Immature natural killer cell (primary cell): ENCODE data around the gene HDDC2. TPM values are rescaled to one million over a fixed set of nuclear protein-coding genes. Genes with fewer than 3 reads are reported as not detected.

ENCODE experiments used
- DNase-seq, 3 donors: peaks; one replicate each; pipeline ENCODE4 v3.0.0; 2022; ENCODE audit warnings: mixed read lengths in 1 of 3
- H3K27ac Mint-ChIP-seq, 6 donors: one replicate each; pipeline ENCODE4 v1.8.0; 2020; ENCODE audit warnings: mixed read lengths in 6 of 6, mild to moderate bottlenecking in 5 of 6, inconsistent platforms in 4 of 6, moderate library complexity in 3 of 6
- H3K27me3 Mint-ChIP-seq, 3 donors: one replicate each; pipeline ENCODE4 v1.8.0; 2020 to 2021; ENCODE audit warnings: low read depth in 3 of 3, mild to moderate bottlenecking in 3 of 3, mixed read lengths in 3 of 3, moderate library complexity in 3 of 3, inconsistent platforms in 1 of 3
- H3K36me3 Mint-ChIP-seq, 3 donors: one replicate each; pipeline ENCODE4 v1.8.0; 2020; ENCODE audit warnings: mixed read lengths in 3 of 3, inconsistent platforms in 2 of 3, mild to moderate bottlenecking in 2 of 3
- H3K4me1 Mint-ChIP-seq, 2 donors: one replicate each; pipeline ENCODE4 v1.8.0; 2020; ENCODE audit warnings: inconsistent platforms in 2 of 2, mild to moderate bottlenecking in 2 of 2, mixed read lengths in 2 of 2, moderate library complexity in 1 of 2
- H3K4me3 Mint-ChIP-seq, 5 donors: one replicate each; pipeline ENCODE4 v1.8.0; 2020; ENCODE audit warnings: mild to moderate bottlenecking in 5 of 5, mixed read lengths in 5 of 5, inconsistent platforms in 3 of 5, moderate library complexity in 3 of 5
- H3K9me3 Mint-ChIP-seq, 6 donors: one replicate each; pipeline ENCODE4 v1.8.0; 2020; ENCODE audit warnings: mild to moderate bottlenecking in 6 of 6, mixed read lengths in 6 of 6, inconsistent platforms in 4 of 6, moderate library complexity in 3 of 6
- polyA plus RNA-seq, 3 donors: library from polyadenylated mRNA; unstranded; fragments of 300-500 nt; fragmentation: Illumina TruSeq; gene quantifications; one replicate each; pipeline ENCODE4 v1.2.3, GENCODE V29; 2021

The HDDC2 gene
- polyA plus RNA-seq = 100 to 1,000 TPM; 175 to 238 (median 228) TPM

- Mint-ChIP-seq H3K36me3 (peaks cover 14 to 19% (median 17%) of the 10 kb centered on the region in 3 donors), H3K27me3 (peaks cover 0 to 8% (median 6%) of the 10 kb centered on the region in 3 donors), H3K4me1 (peaks cover 57 to 62% of the 10 kb centered on the region in 2 donors), H3K27ac (peak within 1 kb of the TSS; percentile 92 to 98 (median 96)), H3K9me3 (peaks cover 0 to 3% (median 0%) of the 10 kb centered on the region in 6 donors), H3K4me3 (peak within 1 kb of the TSS; percentile 92 to 97 (median 96))
- DNase-seq = peak; percentile 68 to 70 (median 68)
Measured at GRCh38 chr6:125301435-125302391, at the start of gene HDDC2. HDDC2 (minus strand) TSS chr6:125301967; CDS start chr6:125301932, 35 bp downstream.

- H3K27me3 Mint-ChIP-seq = peaks cover 0 to 2% (median 0%) of the 10 kb centered on the region in 3 donors
- H3K4me1 Mint-ChIP-seq = no peaks in the 10 kb centered on the region
- H3K4me3 Mint-ChIP-seq = no peak overlapping the region
- no peaks in the 10 kb centered on the region for H3K9me3 Mint-ChIP-seq
- no peak for DNase-seq
- H3K27ac Mint-ChIP-seq = no peak overlapping the region
- H3K36me3 Mint-ChIP-seq = no peaks in the 10 kb centered on the region
Measured at GRCh38 chr6:125346926-125347563, 45.3 kb upstream of the HDDC2 start.

- H3K27ac Mint-ChIP-seq = peak overlapping the region in 1 of 6 donors; percentile 25
- peak overlapping the region in 1 of 5 donors; percentile 18 for H3K4me3 Mint-ChIP-seq
- H3K27me3 Mint-ChIP-seq = peaks cover 0 to 2% (median under 1%) of the 10 kb centered on the region in 3 donors
- no peaks in the 10 kb centered on the region for H3K9me3 Mint-ChIP-seq
- no peaks in the 10 kb centered on the region for H3K4me1 Mint-ChIP-seq
- no peak for DNase-seq
- H3K36me3 Mint-ChIP-seq = no peaks in the 10 kb centered on the region
Measured at GRCh38 chr6:125346201-125346925, 44.6 kb upstream of the HDDC2 start.

GRCh38 chr6:125341460-125341859 lies 39.7 kb upstream of the HDDC2 start:
- H3K4me1 Mint-ChIP-seq = no peaks in the 10 kb centered on the region
- H3K27ac Mint-ChIP-seq = no peak overlapping the region
- H3K27me3 Mint-ChIP-seq = peaks cover 4 to 7% (median 7%) of the 10 kb centered on the region in 3 donors
- no peaks in the 10 kb centered on the region for H3K9me3 Mint-ChIP-seq
- H3K4me3 Mint-ChIP-seq = no peak overlapping the region
- DNase-seq = no peak
- H3K36me3 Mint-ChIP-seq = no peaks in the 10 kb centered on the region

GRCh38 chr6:125340991-125341390 lies 39.2 kb upstream of the HDDC2 start:
- H3K4me3 Mint-ChIP-seq = no peak overlapping the region
- no peaks in the 10 kb centered on the region for H3K9me3 Mint-ChIP-seq
- no peaks in the 10 kb centered on the region for H3K36me3 Mint-ChIP-seq
- H3K27ac Mint-ChIP-seq = no peak overlapping the region
- no peak for DNase-seq
- no peaks in the 10 kb centered on the region for H3K4me1 Mint-ChIP-seq
- peaks cover 4 to 7% (median 7%) of the 10 kb centered on the region in 3 donors for H3K27me3 Mint-ChIP-seq

GRCh38 chr6:125340175-125340835 lies 38.5 kb upstream of the HDDC2 start:
- Mint-ChIP-seq H3K9me3 (no peaks in the 10 kb centered on the region), H3K4me1 (no peaks in the 10 kb centered on the region), H3K4me3 (no peak overlapping the region), H3K27me3 (peaks cover 7 to 8% (median 7%) of the 10 kb centered on the region in 3 donors), H3K27ac (no peak overlapping the region), H3K36me3 (no peaks in the 10 kb centered on the region)
- DNase-seq = no peak

- no peak overlapping the region for H3K4me3 Mint-ChIP-seq
- no peak for DNase-seq
- no peaks in the 10 kb centered on the region for H3K4me1 Mint-ChIP-seq
- H3K27me3 Mint-ChIP-seq = peaks cover 7 to 8% (median 7%) of the 10 kb centered on the region in 3 donors
- H3K36me3 Mint-ChIP-seq = no peaks in the 10 kb centered on the region
- H3K9me3 Mint-ChIP-seq = no peaks in the 10 kb centered on the region
- H3K27ac Mint-ChIP-seq = no peak overlapping the region
Measured at GRCh38 chr6:125339653-125340052, 37.9 kb upstream of the HDDC2 start.

GRCh38 chr6:125338381-125338780 lies 36.6 kb upstream of the HDDC2 start:
- Mint-ChIP-seq H3K36me3 (no peaks in the 10 kb centered on the region), H3K27me3 (peaks cover 7 to 8% (median 7%) of the 10 kb centered on the region in 3 donors), H3K4me1 (no peaks in the 10 kb centered on the region), H3K27ac (no peak overlapping the region), H3K9me3 (no peaks in the 10 kb centered on the region), H3K4me3 (no peak overlapping the region)
- DNase-seq = no peak

GRCh38 chr6:125337706-125338105 lies 35.9 kb upstream of the HDDC2 start:
- peaks cover 7 to 8% (median 8%) of the 10 kb centered on the region in 3 donors for H3K27me3 Mint-ChIP-seq
- H3K4me3 Mint-ChIP-seq = no peak overlapping the region
- H3K27ac Mint-ChIP-seq = no peak overlapping the region
- H3K36me3 Mint-ChIP-seq = peaks cover 0 to 3% (median 0%) of the 10 kb centered on the region in 3 donors
- H3K4me1 Mint-ChIP-seq = no peaks in the 10 kb centered on the region
- DNase-seq = no peak
- no peaks in the 10 kb centered on the region for H3K9me3 Mint-ChIP-seq

- Mint-ChIP-seq H3K4me1 (no peaks in the 10 kb centered on the region), H3K4me3 (no peak overlapping the region), H3K36me3 (peaks cover 0 to 3% (median 0%) of the 10 kb centered on the region in 3 donors), H3K27ac (no peak overlapping the region), H3K27me3 (peaks cover 2 to 16% (median 3%) of the 10 kb centered on the region in 3 donors), H3K9me3 (no peaks in the 10 kb centered on the region)
- DNase-seq = no peak
Measured at GRCh38 chr6:125332664-125333063, 30.9 kb upstream of the HDDC2 start.

- Mint-ChIP-seq H3K27ac (no peak overlapping the region), H3K4me1 (no peaks in the 10 kb centered on the region), H3K36me3 (no peaks in the 10 kb centered on the region), H3K9me3 (peaks cover 0 to 3% (median 0%) of the 10 kb centered on the region in 6 donors), H3K4me3 (no peak overlapping the region), H3K27me3 (peaks cover 0 to 12% (median 9%) of the 10 kb centered on the region in 3 donors)
- DNase-seq = no peak
Measured at GRCh38 chr6:125325586-125325985, 23.8 kb upstream of the HDDC2 start.

GRCh38 chr6:125323376-125323775 lies 21.6 kb upstream of the HDDC2 start:
- Mint-ChIP-seq H3K4me3 (no peak overlapping the region), H3K9me3 (peaks cover 0 to 3% (median 0%) of the 10 kb centered on the region in 6 donors), H3K27ac (no peak overlapping the region), H3K4me1 (no peaks in the 10 kb centered on the region), H3K36me3 (no peaks in the 10 kb centered on the region), H3K27me3 (peaks cover 0 to 11% (median 9%) of the 10 kb centered on the region in 3 donors)
- DNase-seq = no peak

GRCh38 chr6:125316621-125317020 lies 14.9 kb upstream of the HDDC2 start:
- H3K27me3 Mint-ChIP-seq = peaks cover 0 to 8% (median 5%) of the 10 kb centered on the region in 3 donors
- no peak overlapping the region for H3K27ac Mint-ChIP-seq
- H3K36me3 Mint-ChIP-seq = no peaks in the 10 kb centered on the region
- no peaks in the 10 kb centered on the region for H3K4me1 Mint-ChIP-seq
- H3K9me3 Mint-ChIP-seq = no peaks in the 10 kb centered on the region
- no peak overlapping the region for H3K4me3 Mint-ChIP-seq
- no peak for DNase-seq
